Mammary microvascular endothelial cell (primary cell): ENCODE data around the gene ZNF563. TPM values are rescaled to one million over a fixed set of nuclear protein-coding genes. Genes with fewer than 3 reads are reported as not detected.

Experiments used
- total RNA-seq: library from RNA; depleted of rRNA; stranded (reverse); fragments of >200 nt; gene quantifications from 2 replicates; pipeline ENCODE4 v1.2.3, GENCODE V29; 2015

The ZNF563 gene
- 3.4 and 3.7 TPM in 2 replicates for total RNA-seq

GRCh38 chr19:12333162-12334159 lies at the start of gene ZNF563:
Gene ZNF563 (minus strand): TSS chr19:12333633. CDS start chr19:12333482, 151 bp downstream.

GRCh38 chr19:12365236-12366162 lies 32.1 kb upstream of the ZNF563 start, which contains the start of gene ZNF442:
Gene ZNF442 (minus strand): TSS chr19:12365683. CDS start chr19:12363631, 2,052 bp downstream.

GRCh38 chr19:12294249-12295158 lies 38.9 kb downstream of the ZNF563 start, which contains the start of gene ZNF44:
Gene ZNF44 (minus strand): TSS chr19:12294883. CDS start chr19:12294694, 189 bp downstream.

Other genes with a start within 250 kb of the ZNF563 start
- 1.9 and 2.1 TPM in 2 replicates for gene ZNF20, start 193.3 kb downstream of the ZNF563 start, total RNA-seq
- gene ZNF625, start 176.9 kb downstream of the ZNF563 start, total RNA-seq, result 4.1 and 6.7 TPM in 2 replicates
- gene ZNF136, start 170.5 kb downstream of the ZNF563 start, total RNA-seq, result 2.5 and 3.6 TPM in 2 replicates
- 2.2 and 2.3 TPM in 2 replicates for gene ZNF44, start 38.8 kb downstream of the ZNF563 start, total RNA-seq
- gene ZNF442, start 32.0 kb upstream of the ZNF563 start, total RNA-seq, result 0.94 and 2.5 TPM in 2 replicates
- 2.7 and 5.4 TPM in 2 replicates for gene ZNF799, start 67.6 kb upstream of the ZNF563 start, total RNA-seq
- gene ZNF443, start 107.4 kb upstream of the ZNF563 start, total RNA-seq, result 1.3 and 1.8 TPM in 2 replicates
- 0.13 and 1.4 TPM in 2 replicates for gene ZNF709, start 151.2 kb upstream of the ZNF563 start, total RNA-seq
- 3.8 and 4.0 TPM in 2 replicates for gene ZNF564, start 217.8 kb upstream of the ZNF563 start, total RNA-seq